Panc1 (cell line): Measurements from ENCODE around the gene MAPT. TPM values are rescaled to one million over a fixed set of nuclear protein-coding genes. Genes with fewer than 3 reads are reported as not detected.

ENCODE experiments used
- ATAC-seq: fragments of 200-7000 bp; cut with Tn5 transposase; 2 replicates; pipeline ENCODE4 v1.9.1; 2020; ENCODE audit warnings: mild to moderate bottlenecking, moderate library complexity
- BruUV-seq: library from RNA; stranded (reverse); fragments of 400-500 nt; replicated peaks from 2 replicates; lab custom pipeline; 2021; lab: Mats Ljungman, UMichigan
- CTCF ChIA-PET: fragments of 300-600 bp; sonication (Branson Sonifier 250); formaldehyde crosslinking; loops from one replicate; lab custom pipeline; 2022; ENCODE audit warnings: antibody characterized with exemption; lab: Charles Lee
- POLR2A ChIA-PET: fragments of 300-600 bp; sonication (Branson Sonifier 250); formaldehyde crosslinking; loops from one replicate; lab custom pipeline; 2022; ENCODE audit warnings: antibody characterized with exemption; lab: Charles Lee
- DNase-seq: peaks from one replicate; pipeline ENCODE4 v3.0.0-alpha.2; 2010; ENCODE audit warnings: low read depth, low spot score
- H3K27ac ChIP-seq: 2 replicates; pipeline ENCODE4 v1.5.1; 2011; ENCODE audit warnings: mild to moderate bottlenecking, low read length, inconsistent platforms
- H3K27me3 ChIP-seq: fragments of 200-500 bp; sonication (Bioruptor generic); 2 replicates; pipeline ENCODE4 v1.6.0; 2014; ENCODE audit warnings: low read length, inconsistent platforms; ENCODE audit not compliant: control insufficient read depth, insufficient read depth
- H3K36me3 ChIP-seq: fragments of 200-500 bp; sonication (Bioruptor generic); 2 replicates; pipeline ENCODE4 v1.5.1; 2014; ENCODE audit warnings: inconsistent platforms, mild to moderate bottlenecking, low read length, moderate library complexity; ENCODE audit not compliant: control insufficient read depth, insufficient read depth
- H3K4me1 ChIP-seq: 2 replicates; pipeline ENCODE4 v1.5.1; 2011; ENCODE audit warnings: inconsistent platforms, mild to moderate bottlenecking, low read length, moderate library complexity; ENCODE audit not compliant: control insufficient read depth, insufficient read depth
- H3K4me3 ChIP-seq, 2 experiments: 2 replicates each; pipeline ENCODE4 v1.5.1; 2011 to 2012; ENCODE audit warnings: low read depth in 2 of 2, low read length in 2 of 2, mild to moderate bottlenecking in 2 of 2, inconsistent platforms in 1 of 2, moderate library complexity in 1 of 2
- H3K9me3 ChIP-seq: fragments of 200-500 bp; sonication (Bioruptor generic); 2 replicates; pipeline ENCODE4 v1.5.1; 2014; ENCODE audit warnings: low read depth, mild to moderate bottlenecking, inconsistent platforms, low read length, moderate library complexity; ENCODE audit not compliant: control insufficient read depth, insufficient read depth
- POLR2AphosphoS5 ChIP-seq: IDR thresholded peaks from 2 replicates; pipeline ENCODE4 v1.6.1; 2012; ENCODE audit warnings: mild to moderate bottlenecking, low read depth, low read length, moderate library complexity
- REST ChIP-seq, 2 experiments: IDR thresholded peaks; 2 replicates each; pipeline ENCODE4 v1.6.1; 2011 to 2012; ENCODE audit warnings: low read depth in 2 of 2, control low read depth in 1 of 2, low read length in 1 of 2, mild to moderate bottlenecking in 1 of 2, moderate library complexity in 1 of 2; ENCODE audit not compliant: insufficient read depth in 1 of 2
- SIN3A ChIP-seq: IDR thresholded peaks from 2 replicates; pipeline ENCODE4 v1.6.1; 2012; ENCODE audit warnings: low read depth, mild to moderate bottlenecking, low read length, moderate library complexity, borderline replicate concordance; ENCODE audit not compliant: insufficient read depth
- TCF7L2 ChIP-seq: IDR thresholded peaks from 2 replicates; pipeline ENCODE4 v1.6.1; 2011; ENCODE audit warnings: mild to moderate bottlenecking, low read depth, low read length, inconsistent platforms
- in situ Hi-C: cut with HindIII; loops from 2 replicates; pipeline ENCODE4 v1.10.0; 2016; ENCODE audit warnings: low sequenced_read_pairs, low pct_unique_long_range_greater_than_20kb
- intact Hi-C: fragments of 100-400 bp; cut with micrococcal nuclease; formaldehyde crosslinking; loops from one replicate; pipeline ENCODE4 v1.10.0; 2022; ENCODE audit not compliant: unreplicated experiment
- total RNA-seq: library from RNA; stranded (reverse); gene quantifications from one replicate; pipeline ENCODE4 v1.2.1, GENCODE V29; 2021; ENCODE audit not compliant: unreplicated experiment
- TF ChIP-seq, protein P1 (sequence below): fragments of 450-650 bp; IDR thresholded peaks from 2 replicates; pipeline ENCODE4 v1.5.1; 2017; ENCODE audit warnings: mild to moderate bottlenecking

MAPT gene
- total RNA-seq, 1 experiment from 2014 or later = 0.59 TPM

GRCh38 chr17:45952814-45953320 is 58.5 kb downstream of the MAPT start:
- Histone ChIP-seq H3K36me3 (no peaks in the 10 kb centered on the region), H3K4me1 (peaks cover 6% of the 10 kb centered on the region; the same call in 1 of the 2 replicates), H3K9me3 (no peaks in the 10 kb centered on the region), H3K4me3 (no peak overlapping the region), H3K27me3 (no peaks in the 10 kb centered on the region), H3K27ac (no peak overlapping the region)
- in situ Hi-C loops (no loop called here), intact Hi-C loops (no loop called here)
- DNase-seq (no peak), ATAC-seq (no peak)
- BruUV-seq = no TSS peak
- TF ChIP-seq SIN3A = no peak
- TF ChIP-seq, protein P1, sequence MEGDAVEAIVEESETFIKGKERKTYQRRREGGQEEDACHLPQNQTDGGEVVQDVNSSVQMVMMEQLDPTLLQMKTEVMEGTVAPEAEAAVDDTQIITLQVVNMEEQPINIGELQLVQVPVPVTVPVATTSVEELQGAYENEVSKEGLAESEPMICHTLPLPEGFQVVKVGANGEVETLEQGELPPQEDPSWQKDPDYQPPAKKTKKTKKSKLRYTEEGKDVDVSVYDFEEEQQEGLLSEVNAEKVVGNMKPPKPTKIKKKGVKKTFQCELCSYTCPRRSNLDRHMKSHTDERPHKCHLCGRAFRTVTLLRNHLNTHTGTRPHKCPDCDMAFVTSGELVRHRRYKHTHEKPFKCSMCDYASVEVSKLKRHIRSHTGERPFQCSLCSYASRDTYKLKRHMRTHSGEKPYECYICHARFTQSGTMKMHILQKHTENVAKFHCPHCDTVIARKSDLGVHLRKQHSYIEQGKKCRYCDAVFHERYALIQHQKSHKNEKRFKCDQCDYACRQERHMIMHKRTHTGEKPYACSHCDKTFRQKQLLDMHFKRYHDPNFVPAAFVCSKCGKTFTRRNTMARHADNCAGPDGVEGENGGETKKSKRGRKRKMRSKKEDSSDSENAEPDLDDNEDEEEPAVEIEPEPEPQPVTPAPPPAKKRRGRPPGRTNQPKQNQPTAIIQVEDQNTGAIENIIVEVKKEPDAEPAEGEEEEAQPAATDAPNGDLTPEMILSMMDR = no peak
- TF ChIP-seq REST (IDR thresholded peaks at IDR 0.05; ENCODE audit: insufficient read depth in 1 of 2, low read depth in 2 of 2, low read length in 1 of 2) = no peak
- TF ChIP-seq TCF7L2 = no peak
- no peak for TF ChIP-seq POLR2AphosphoS5
- POLR2A ChIA-PET = no interaction called here
- CTCF ChIA-PET = no interaction called here

DNA sequence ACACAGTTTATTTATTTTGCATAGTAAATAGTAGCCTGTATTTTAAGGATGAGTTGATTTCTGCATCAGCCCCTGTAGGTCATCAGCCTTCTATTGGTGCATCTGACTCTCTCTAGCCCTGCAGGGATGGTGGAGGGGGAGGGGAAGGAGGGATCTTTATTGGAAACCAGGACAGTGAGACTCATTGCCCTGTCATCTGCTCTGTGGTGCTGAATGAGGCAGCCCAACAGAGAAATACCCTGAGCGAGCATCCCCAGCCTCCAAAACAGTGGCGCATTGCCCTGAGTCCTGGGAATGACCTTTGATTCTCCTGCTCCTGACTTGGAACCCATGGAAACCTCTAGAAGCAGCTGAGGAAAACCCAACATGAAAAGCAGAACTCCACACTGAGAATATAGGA is 59.2 kb downstream of the MAPT start:
- peaks cover 3% of the 10 kb centered on the region; the same call in 1 of the 2 replicates for H3K4me1 ChIP-seq
- CTCF ChIA-PET = interaction anchor here (0.6 kb wide), 1 partner anchor 81 kb away, joined by 3 read pairs; no protein-coding TSS in a partner anchor
- ATAC-seq (no peak), DNase-seq (no peak)
- no peaks in the 10 kb centered on the region for H3K36me3 ChIP-seq
- TF ChIP-seq REST (IDR thresholded peaks at IDR 0.05; ENCODE audit: insufficient read depth in 1 of 2, low read depth in 2 of 2, low read length in 1 of 2) = no peak
- TF ChIP-seq TCF7L2 = no peak
- no peak for TF ChIP-seq SIN3A
- intact Hi-C loops (no loop called here), in situ Hi-C loops (no loop called here)
- POLR2A ChIA-PET = no interaction called here
- no TSS peak for BruUV-seq
- H3K27me3 ChIP-seq = no peaks in the 10 kb centered on the region
- no peak overlapping the region for H3K27ac ChIP-seq
- H3K4me3 ChIP-seq = no peak overlapping the region
- no peaks in the 10 kb centered on the region for H3K9me3 ChIP-seq
